ENCODE measurements around the gene ACE.

GRCh38 chr17:63446753-63447470, 29.9 kb upstream of the ACE start:
- TF ChIP-seq CTCF (conservative IDR thresholded peaks at IDR 0.05; ENCODE audit: low read depth in 2 of 2) (peak in 1 of 2 experiments; percentile 43; a peak in 2 of 4 replicates), POLR2AphosphoS5 (IDR thresholded peaks at IDR 0.05; ENCODE audit: low read depth) (no peak), EZH2phosphoT487 (IDR thresholded peaks at IDR 0.05; ENCODE audit: unreplicated experiment) (no peak), NANOG (IDR thresholded peaks at IDR 0.05; ENCODE audit: borderline replicate concordance) (no peak), EZH2 (IDR thresholded peaks at IDR 0.05; ENCODE audit: low read depth, unreplicated experiment) (no peak), ETS1 (IDR thresholded peaks at IDR 0.05) (no peak)
